A549 (cell line): ENCODE results near the gene TENT5A.

Experiments
- BCL3 ChIP-seq: fragments of >200 bp; sonication (Bioruptor Twin); formaldehyde crosslinking; IDR thresholded peaks from 3 replicates; pipeline ENCODE4 v1.6.1; 2016
- CTCF ChIP-seq: fragments of >200 bp; sonication (Bioruptor Twin); formaldehyde crosslinking; IDR thresholded peaks from 3 replicates; pipeline ENCODE4 v1.5.1; 2016
- FOSL2 ChIP-seq, 2 experiments: fragments of 450-650 bp in 1 of 2; fragments of >200 bp in 1 of 2; sonication (Bioruptor Twin) in 1 of 2; formaldehyde crosslinking; IDR thresholded peaks; 2 replicates each; pipeline versions ENCODE4 v1.5.0 to v1.6.1; 2016 to 2020; ENCODE audit warnings: mild to moderate bottlenecking in 1 of 2, moderate library complexity in 1 of 2
- KDM5A ChIP-seq: fragments of 200-600 bp; sonication (generic); IDR thresholded peaks from 2 replicates; pipeline ENCODE4 v1.6.1; 2016; ENCODE audit warnings: antibody characterized with exemption, mild to moderate bottlenecking
- MAFK ChIP-seq: fragments of 450-650 bp; IDR thresholded peaks from 2 replicates; pipeline ENCODE4 v1.6.1; 2014; ENCODE audit not compliant: partially characterized antibody
- MAX ChIP-seq: IDR thresholded peaks from 2 replicates; pipeline ENCODE4 v1.6.1; 2012
- MYC ChIP-seq: IDR thresholded peaks from 2 replicates; pipeline ENCODE4 v1.6.1; 2012; ENCODE audit warnings: mild to moderate bottlenecking, inconsistent platforms, low read length, improper control_type of control experiment, borderline replicate concordance
- POLR2A ChIP-seq: IDR thresholded peaks from 2 replicates; pipeline ENCODE4 v1.6.1; 2012; ENCODE audit warnings: mild to moderate bottlenecking, low read length
- POLR2AphosphoS2 ChIP-seq: conservative IDR thresholded peaks from 2 replicates; pipeline ENCODE4 v1.6.1; 2012; ENCODE audit warnings: low read length, improper control_type of control experiment, inconsistent platforms
- REST ChIP-seq: fragments of 200-600 bp; sonication (generic); IDR thresholded peaks from 2 replicates; pipeline ENCODE4 v1.6.1; 2016; ENCODE audit warnings: antibody characterized with exemption, mild to moderate bottlenecking, moderate library complexity
- SREBF2 ChIP-seq: fragments of 450-650 bp; IDR thresholded peaks from 2 replicates; pipeline ENCODE4 v1.6.1; 2014; ENCODE audit warnings: mild to moderate bottlenecking, moderate library complexity
- USF2 ChIP-seq: fragments of 450-650 bp; IDR thresholded peaks from 2 replicates; pipeline ENCODE4 v1.6.1; 2014; ENCODE audit warnings: antibody characterized with exemption

- TF ChIP-seq POLR2AphosphoS2 (no peak), MYC (no peak), BCL3 (no peak), FOSL2 (IDR thresholded peaks at IDR 0.05) (no peak), FOSL2 (CRISPR knock-in tag; IDR thresholded peaks at IDR 0.05) (no peak), REST (no peak), CTCF (no peak), POLR2A (no peak), MAX (no peak), KDM5A (no peak), USF2 (no peak), MAFK (no peak), SREBF2 (no peak)
Measured at GRCh38 chr6:81774542-81774941, 22.1 kb upstream of the TENT5A start.
